ENCODE data around the gene C9orf40. TPM values are rescaled to one million over a fixed set of nuclear protein-coding genes. Genes with fewer than 3 reads are reported as not detected.

Gene C9orf40
- total RNA-seq, 2 donors from 2014 or later, result 16.5 to 18.6 TPM

DNA sequence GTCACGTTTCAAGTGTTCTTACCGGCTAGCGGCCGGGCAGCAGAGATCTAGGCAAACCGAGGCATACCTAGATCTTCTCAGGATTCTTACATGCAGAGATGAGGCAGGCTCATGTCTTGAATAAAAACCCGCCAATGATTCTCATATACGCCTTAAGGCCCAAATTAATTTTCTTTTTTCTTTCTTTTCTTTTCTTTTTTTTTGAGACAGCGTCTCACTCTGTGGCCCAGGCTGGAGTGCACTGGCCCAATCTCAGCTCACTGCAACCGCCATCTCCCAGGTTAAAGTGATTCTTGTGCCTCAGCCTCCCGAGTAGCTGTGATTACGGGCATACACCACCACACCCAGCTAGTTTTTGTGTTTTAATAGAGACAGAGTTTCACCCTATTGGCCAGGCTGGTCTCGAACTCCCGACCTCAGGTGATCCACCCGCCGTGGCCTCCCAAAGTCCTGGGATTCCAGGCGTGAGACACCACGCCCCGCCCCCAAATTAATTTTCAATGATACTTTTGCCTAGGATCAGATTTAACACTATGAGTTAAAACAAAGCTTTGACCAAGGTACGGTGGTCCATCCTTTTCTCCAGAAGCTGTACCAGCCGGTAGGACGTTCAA lies 1.5 kb downstream of the C9orf40 start:
- Mint-ChIP-seq H3K27ac (peak overlapping the region; percentile 93 to 95), H3K9me3 (no peaks in the 10 kb centered on the region), H3K36me3 (peaks cover 19 to 20% of the 10 kb centered on the region in 2 donors)
- peak in 1 of 2 donors; percentile 3 for DNase-seq (ENCODE audit: low spot score in 2 of 2)
- ATAC-seq, result no peak

DNA sequence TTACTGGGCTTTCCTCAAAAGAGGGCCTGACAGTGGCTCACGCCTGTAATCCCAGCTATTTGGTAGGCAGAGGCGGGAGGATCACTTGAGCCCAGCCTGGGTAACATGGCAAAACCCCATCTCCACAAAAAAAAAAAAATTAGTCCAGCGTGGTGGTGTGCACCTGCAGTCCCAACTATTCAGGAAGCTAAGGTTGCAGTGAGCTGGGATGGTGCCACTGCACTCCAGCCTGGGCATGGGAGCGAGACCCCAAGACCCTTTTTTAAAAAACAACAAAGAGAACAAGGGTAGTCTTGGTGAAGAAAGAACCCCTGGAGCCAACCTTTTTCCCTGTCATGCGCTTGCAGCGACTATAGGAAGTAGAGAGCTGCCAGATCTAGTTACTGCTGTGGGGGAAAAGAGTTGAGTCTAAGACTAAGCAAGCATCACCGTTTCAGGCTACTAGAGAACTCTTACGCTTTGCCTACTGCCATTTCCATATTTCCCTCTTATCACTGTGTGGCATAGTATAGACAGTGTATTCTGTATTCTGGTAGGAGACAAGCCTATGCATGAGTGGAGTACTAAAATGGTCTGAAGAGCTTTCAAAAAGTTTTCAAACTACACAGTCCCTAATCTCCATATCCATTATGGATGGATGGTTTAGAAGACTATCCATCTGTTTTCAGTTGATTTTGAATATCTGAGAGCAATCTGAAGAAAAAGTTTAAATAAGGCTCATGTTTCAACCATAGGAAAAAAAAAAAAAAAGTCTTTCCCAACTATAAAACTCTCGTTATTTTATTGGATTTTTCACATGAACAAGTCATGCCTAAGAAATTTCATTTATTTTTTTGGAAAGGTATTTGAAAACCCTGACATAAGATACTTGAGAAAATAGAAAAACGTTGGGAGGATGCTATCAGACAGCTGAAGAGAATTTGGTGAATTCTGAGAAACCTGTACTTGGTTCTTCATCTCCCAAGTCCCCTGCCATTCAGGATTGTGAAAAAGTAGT lies 2.6 kb downstream of the C9orf40 start:
- no peak for ATAC-seq
- H3K36me3 Mint-ChIP-seq, result peaks cover 19 to 20% of the 10 kb centered on the region in 2 donors
- no peak overlapping the region for H3K27ac Mint-ChIP-seq
- no peak for DNase-seq (ENCODE audit: low spot score in 2 of 2)
- no peaks in the 10 kb centered on the region for H3K9me3 Mint-ChIP-seq

DNA sequence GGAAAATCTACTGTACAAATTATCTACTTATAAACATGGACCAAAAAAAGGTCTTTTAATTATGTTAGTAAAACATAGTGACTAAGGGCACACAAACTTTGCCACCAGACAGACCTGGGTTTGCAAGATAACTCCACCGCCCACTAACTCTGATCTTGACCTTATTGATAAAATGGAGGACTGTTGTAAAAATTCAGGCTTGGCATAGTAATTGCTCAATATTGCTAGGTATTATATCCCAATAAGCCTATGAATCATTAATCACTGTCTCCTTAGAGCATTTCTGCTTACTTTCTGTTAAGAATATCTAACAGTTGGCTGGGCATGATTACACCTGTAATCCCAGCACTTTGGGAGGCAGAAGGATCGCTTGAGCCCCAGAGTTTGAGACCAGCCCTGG lies 3.8 kb downstream of the C9orf40 start:
- Mint-ChIP-seq H3K27ac (no peak overlapping the region), H3K9me3 (no peaks in the 10 kb centered on the region), H3K36me3 (peaks cover 19 to 20% of the 10 kb centered on the region in 2 donors)
- DNase-seq (ENCODE audit: low spot score in 2 of 2) (no peak), ATAC-seq (no peak)

DNA sequence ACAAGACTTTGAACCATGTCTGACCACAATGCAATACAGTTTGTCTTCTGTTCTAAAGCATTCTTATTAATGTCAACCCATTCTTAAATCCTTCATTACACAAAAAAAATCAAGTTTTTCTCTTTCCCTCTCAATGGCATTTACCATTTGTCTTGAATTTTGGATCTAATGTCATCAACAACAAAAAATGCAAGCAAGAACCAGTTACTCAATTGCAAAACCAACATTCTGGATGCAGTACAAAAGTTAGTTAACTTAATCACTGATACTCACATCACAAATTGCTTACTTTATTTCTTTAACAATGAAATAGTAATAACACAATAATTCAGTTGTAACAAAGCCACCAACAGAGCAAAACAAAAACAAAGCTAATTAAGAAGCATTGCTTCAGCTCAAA lies 6.0 kb downstream of the C9orf40 start:
- DNase-seq (ENCODE audit: low spot score in 2 of 2) (no peak), ATAC-seq (no peak)
- Mint-ChIP-seq H3K9me3 (peaks cover 0 to 12% of the 10 kb centered on the region in 2 donors), H3K36me3 (peaks cover 11 to 27% of the 10 kb centered on the region in 2 donors), H3K27ac (no peak overlapping the region)

DNA sequence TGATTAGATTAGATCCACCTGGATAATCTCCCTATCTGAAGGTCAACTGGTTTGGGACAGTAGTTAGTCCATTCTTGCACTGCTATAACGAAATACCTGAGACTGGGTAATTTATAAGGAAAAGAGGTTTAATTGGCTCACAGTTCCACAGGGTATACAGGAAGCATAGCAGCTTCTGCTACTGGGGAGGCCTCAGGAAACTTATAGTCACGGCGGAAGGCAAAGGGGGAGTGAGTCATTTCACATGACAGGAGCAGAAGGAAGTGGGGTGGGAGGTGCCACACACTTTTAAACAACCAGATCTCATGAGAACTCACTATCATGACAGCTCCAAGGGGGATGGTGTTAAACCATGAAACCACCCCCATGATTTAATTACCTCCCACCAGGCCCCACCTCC lies 9.9 kb downstream of the C9orf40 start:
- peak overlapping the region in 1 of 2 donors; percentile 76 for H3K27ac Mint-ChIP-seq
- H3K9me3 Mint-ChIP-seq, result peaks cover 0 to 12% of the 10 kb centered on the region in 2 donors
- H3K36me3 Mint-ChIP-seq, result peaks cover 2 to 13% of the 10 kb centered on the region in 2 donors
- ATAC-seq (peak; percentile 70 to 99), DNase-seq (ENCODE audit: low spot score in 2 of 2) (no peak)

DNA sequence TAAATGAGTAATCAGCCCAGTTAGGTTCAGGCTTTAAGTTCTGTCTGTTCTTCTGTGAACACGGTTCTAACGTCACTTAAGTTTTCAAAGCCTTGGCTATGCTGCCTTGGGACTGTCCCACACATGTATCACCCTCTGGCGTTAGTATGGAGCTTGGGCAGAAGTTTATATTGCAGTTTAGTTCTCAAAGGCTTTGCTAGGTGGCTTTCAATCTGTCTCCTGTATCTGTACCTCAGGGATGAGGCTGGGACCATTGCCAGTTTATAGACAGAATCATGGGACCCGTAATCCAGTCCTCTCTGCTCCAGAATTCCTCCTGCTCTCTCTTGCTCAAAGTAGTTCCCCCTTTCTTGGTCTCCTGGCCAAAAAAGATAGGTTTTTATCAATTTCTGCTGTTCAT lies 12.1 kb downstream of the C9orf40 start:
- Mint-ChIP-seq H3K36me3 (peaks cover 0 to 11% of the 10 kb centered on the region in 2 donors), H3K9me3 (peaks cover 0 to 12% of the 10 kb centered on the region in 2 donors), H3K27ac (no peak overlapping the region)
- ATAC-seq, result no peak
- no peak for DNase-seq (ENCODE audit: low spot score in 2 of 2)

DNA sequence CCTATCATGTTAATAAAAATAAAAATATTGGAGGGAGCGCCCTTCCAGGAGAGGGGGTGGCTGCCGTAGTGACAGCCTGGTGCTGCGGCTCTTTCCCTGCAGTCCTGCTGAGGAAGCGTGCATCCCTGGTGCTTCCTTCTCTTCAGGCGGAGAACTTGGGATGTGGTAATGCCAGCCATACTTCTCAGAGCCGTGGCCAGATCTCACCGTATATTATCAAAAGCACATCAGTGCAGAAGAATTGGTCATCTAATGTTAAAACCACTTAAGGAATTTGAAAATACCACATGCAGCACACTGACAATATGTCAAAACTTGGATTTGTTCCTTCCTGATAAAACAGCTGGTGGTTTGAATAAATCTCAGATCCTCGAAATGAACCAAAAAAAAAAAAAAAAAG lies 17.7 kb downstream of the C9orf40 start:
- Mint-ChIP-seq H3K27ac (no peak overlapping the region), H3K9me3 (peaks cover 0 to 4% of the 10 kb centered on the region in 2 donors), H3K36me3 (peaks cover 0 to 7% of the 10 kb centered on the region in 2 donors)
- ATAC-seq (no peak), DNase-seq (ENCODE audit: low spot score in 2 of 2) (no peak)

DNA sequence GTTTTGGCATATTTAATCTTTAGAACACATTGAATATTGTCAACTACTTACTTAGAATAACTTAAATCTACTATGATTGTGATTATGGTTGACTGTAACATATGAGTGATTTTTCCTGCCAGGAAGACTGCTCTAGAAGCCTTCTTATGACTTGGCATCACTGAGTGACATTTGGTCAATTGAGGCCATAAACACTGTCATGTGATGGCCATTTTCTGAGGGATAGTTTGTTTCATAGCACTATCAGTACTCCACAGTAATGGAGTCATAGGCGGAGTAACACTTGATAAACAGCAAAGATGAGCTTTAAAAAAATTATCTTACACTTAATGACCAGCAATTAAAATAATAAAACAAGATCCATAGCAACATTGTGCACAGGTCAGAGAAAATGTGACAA lies 31.0 kb downstream of the C9orf40 start:
- no peak for DNase-seq (ENCODE audit: low spot score in 2 of 2)
- H3K9me3 Mint-ChIP-seq, result no peaks in the 10 kb centered on the region
- ATAC-seq, result no peak
- H3K27ac Mint-ChIP-seq, result no peak overlapping the region
- no peaks in the 10 kb centered on the region for H3K36me3 Mint-ChIP-seq

DNA sequence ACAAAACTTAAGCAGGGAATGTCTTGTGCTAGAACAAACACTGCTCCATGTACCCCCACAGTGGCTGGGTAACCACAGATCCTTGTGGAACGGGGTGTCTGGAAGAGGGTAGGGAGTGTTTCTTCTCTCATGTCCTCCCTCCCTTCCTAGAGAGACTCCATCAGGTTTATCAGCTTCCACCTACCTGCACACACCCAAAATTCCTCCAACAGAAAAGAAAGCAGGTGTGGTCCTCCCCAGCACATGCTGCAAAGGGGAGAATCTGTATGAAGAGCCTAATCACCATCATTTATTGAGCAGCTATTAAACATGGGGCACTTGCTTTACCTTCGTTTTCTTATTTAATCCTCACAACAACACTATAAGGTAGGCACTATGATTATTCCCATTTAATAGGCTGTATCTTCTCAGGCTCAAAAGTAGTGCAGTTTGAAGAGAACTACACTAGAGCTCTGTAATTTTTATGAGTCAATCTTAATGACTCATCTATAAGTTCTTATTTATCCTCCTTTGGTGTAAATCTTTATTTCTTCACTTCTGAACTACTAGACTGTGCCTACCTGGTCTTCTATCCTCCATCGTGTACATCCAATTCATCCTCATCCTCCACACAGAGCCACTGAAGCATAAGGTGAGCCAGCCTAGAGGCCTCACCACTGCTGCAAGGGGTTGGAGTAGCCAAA lies 31.6 kb downstream of the C9orf40 start:
- ATAC-seq (no peak), DNase-seq (ENCODE audit: low spot score in 2 of 2) (no peak)
- Mint-ChIP-seq H3K9me3 (no peaks in the 10 kb centered on the region), H3K36me3 (no peaks in the 10 kb centered on the region), H3K27ac (no peak overlapping the region)

DNA sequence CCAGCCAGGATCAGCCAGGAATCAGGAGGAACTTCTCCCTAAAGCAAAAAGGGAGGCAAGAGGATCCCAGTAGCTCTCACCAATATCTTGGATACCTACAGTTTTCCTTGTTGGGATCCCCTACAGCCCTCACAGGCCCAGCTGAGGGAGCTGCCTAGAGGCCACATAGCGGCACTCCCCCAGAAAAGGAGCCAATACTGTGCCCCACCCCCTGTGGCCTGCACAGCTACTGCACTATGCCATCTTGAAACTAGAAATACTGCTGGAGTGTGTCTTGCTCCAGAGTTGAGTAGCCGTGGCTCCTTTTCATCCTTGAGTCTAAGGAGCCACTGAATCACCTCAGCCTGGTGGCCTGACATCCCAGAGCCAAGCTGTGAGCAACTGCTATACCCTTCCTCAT lies 42.7 kb downstream of the C9orf40 start:
- Mint-ChIP-seq H3K27ac (no peak overlapping the region), H3K9me3 (peaks cover 11 to 16% of the 10 kb centered on the region in 2 donors), H3K36me3 (peaks cover 0 to 20% of the 10 kb centered on the region in 2 donors)
- DNase-seq (ENCODE audit: low spot score in 2 of 2) (no peak), ATAC-seq (no peak)

DNA sequence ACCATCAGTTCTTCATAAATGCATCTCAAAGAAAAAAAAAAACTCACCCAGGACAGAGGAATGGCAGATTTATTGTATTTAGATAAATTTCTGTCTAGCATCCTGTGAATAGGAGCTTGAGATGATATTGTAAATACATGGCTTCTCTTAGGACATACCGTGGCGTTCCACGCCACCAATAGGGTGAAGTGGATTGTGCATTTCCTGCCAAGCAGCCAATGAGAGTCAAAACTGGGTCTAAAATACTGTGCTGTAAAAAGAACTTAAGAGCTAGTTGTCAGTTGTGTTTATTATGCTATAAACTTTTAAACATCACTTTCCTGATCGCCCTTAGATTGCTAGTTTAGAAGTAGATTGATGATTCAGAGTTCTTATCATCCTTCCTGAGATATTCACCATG lies 44.0 kb downstream of the C9orf40 start:
- peaks cover 11 to 16% of the 10 kb centered on the region in 2 donors for H3K9me3 Mint-ChIP-seq
- no peak for ATAC-seq
- H3K27ac Mint-ChIP-seq, result no peak overlapping the region
- DNase-seq (ENCODE audit: low spot score in 2 of 2), result no peak
- H3K36me3 Mint-ChIP-seq, result peaks cover 0 to 20% of the 10 kb centered on the region in 2 donors

DNA sequence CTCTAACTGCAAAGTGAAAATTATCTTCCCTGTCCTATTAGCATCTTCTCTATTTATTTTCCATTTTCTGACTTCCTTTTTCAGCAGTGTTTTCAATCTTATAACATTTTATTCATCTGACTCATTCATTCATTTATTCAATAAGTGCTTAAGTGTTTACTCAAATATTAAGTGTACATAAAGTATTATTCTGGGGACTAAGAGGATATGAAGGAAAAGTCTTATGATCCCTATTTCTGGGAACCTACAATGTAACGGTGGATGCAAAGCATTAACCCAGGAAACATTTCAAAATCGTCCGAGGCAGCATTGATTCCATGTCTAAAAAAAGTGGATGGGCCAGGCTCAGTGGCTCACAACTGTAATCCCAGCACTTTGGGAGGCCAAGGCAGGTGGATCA lies 45.6 kb downstream of the C9orf40 start:
- no peak overlapping the region for H3K27ac Mint-ChIP-seq
- peaks cover 10 to 11% of the 10 kb centered on the region in 2 donors for H3K9me3 Mint-ChIP-seq
- ATAC-seq (no peak), DNase-seq (ENCODE audit: low spot score in 2 of 2) (no peak)
- peaks cover 0 to 19% of the 10 kb centered on the region in 2 donors for H3K36me3 Mint-ChIP-seq

DNA sequence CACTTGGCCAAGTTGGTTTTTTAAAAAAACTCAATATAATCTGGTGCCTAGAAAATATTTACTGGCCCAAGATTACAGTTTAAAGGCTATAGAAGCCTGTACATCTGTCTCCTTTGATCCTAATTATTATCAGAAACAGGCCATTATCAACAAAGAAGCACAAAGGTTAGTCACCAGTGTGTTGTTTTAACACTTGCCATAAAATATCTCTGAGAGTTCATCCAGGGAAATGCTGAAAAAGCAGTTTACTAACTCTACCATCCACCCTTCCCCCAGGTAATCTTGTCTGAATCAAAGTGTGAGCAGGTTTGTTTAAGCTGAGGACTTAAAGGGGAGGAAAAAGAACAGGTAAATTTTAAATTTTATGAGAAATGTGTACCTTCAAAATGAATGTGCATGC lies 51.7 kb downstream of the C9orf40 start:
- no peak for ATAC-seq

More for the DNA sequence above, 51.7 kb downstream of the C9orf40 start:
- Mint-ChIP-seq H3K27ac (no peak overlapping the region), H3K36me3 (peaks cover 0 to 6% of the 10 kb centered on the region in 2 donors), H3K9me3 (no peaks in the 10 kb centered on the region)
- no peak for DNase-seq (ENCODE audit: low spot score in 2 of 2)

Other genes starting within 250 kb of the C9orf40 start
- gene TRPM6, start 65.0 kb downstream of the C9orf40 start, total RNA-seq, result under 1 TPM in 1 of 2 donors, not detected in 1; 0.31 TPM
- 10 to 100 TPM; 20.1 to 29.4 TPM for gene CARNMT1, start 75.4 kb upstream of the C9orf40 start, total RNA-seq
- gene NMRK1, start 135.2 kb upstream of the C9orf40 start, total RNA-seq, result 10 to 100 TPM; 14.7 to 30.6 TPM
- 100 to 1,000 TPM in 1 of 2 donors, 10 to 100 TPM in 1; 69.0 to 105 TPM for gene OSTF1, start 135.6 kb upstream of the C9orf40 start, total RNA-seq

All from activated naive CD4-positive, alpha-beta T cell treated with anti-CD3 and anti-CD28 coated beads, Interleukin-2, amount 50 U/mL, for 72 hours (primary cell).